ENCODE results near the gene PIGS.

GRCh38 chr17:28506763-28507487 is 64.4 kb downstream of the PIGS start:
- no peak for TF ChIP-seq ELF1 (IDR thresholded peaks at IDR 0.05; ENCODE audit: borderline replicate concordance, low read depth)
- no peak for TF ChIP-seq YY1 (IDR thresholded peaks at IDR 0.05; ENCODE audit: extremely low read depth, insufficient replicate concordance, low read depth, low read length)
- no peak for TF ChIP-seq EZH2 (IDR thresholded peaks at IDR 0.05)
- no peak for TF ChIP-seq POLR2A (IDR thresholded peaks at IDR 0.05; ENCODE audit: borderline replicate concordance, extremely low read depth, insufficient read depth, insufficient read length)
